ENCODE data around the gene NEK7. TPM values are rescaled to one million over a fixed set of nuclear protein-coding genes. Genes with fewer than 3 reads are reported as not detected.
A peak's percentile ranks its signal among the peaks of the same experiment; 100 is the strongest.

NEK7 gene
- total and polyA plus RNA-seq, 2 of the 4 experiments (the other 2 are of a cell fraction), result 89.0 to 467 TPM

DNA sequence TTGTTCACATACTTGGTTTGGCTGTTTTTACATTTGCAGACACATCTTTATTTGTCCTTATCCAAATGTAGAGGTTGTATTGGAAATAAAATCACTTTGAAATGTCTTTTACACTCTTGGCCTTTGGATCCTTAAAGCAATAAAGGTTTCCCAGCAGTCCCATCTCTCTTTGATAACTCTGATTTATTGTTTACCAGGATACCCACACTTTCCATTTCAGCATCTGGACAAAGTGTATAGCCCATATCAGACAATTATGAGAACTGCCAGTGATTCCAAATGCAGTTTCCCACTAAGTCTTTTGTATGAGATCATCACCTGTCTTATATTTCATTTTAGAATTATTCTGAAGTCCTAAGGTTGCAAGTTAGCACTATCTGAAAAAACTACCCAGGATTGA is 114.7 kb downstream of the NEK7 start:
- no peak overlapping the region for H3K27ac ChIP-seq (ENCODE audit: insufficient read depth, low read length)
- H2BK5ac ChIP-seq (ENCODE audit: low read depth, low read length, poor library complexity, severe bottlenecking), result peak overlapping the region; percentile 15
- no peak overlapping the region for H2BK120ac ChIP-seq (ENCODE audit: low read depth, low read length)
- ChIA-PET POLR2A (ENCODE audit: unreplicated experiment) (interaction anchor here (0.6 kb wide), 1 partner anchor 18 kb away, joined by 5 read pairs; no protein-coding TSS in a partner anchor), CTCF (no interaction called here)
- no peak overlapping the region for H3K23ac ChIP-seq (ENCODE audit: low read depth, low read length)
- TF ChIP-seq RFX5 (IDR thresholded peaks at IDR 0.05; ENCODE audit: low read depth, low read length), result no peak
- no peak for TF ChIP-seq MXI1 (IDR thresholded peaks at IDR 0.05; ENCODE audit: borderline replicate concordance, low read depth, low read length)
- no peak for TF ChIP-seq MAFK (IDR thresholded peaks at IDR 0.05; ENCODE audit: low read depth, low read length)
- no peak for TF ChIP-seq USF2 (IDR thresholded peaks at IDR 0.05; ENCODE audit: low read depth, low read length)
- TF ChIP-seq RAD21 (IDR thresholded peaks at IDR 0.05; ENCODE audit: low read length), result no peak
- TF ChIP-seq POLR2A (IDR thresholded peaks at IDR 0.05; ENCODE audit: low read depth, low read length), result no peak
- TF ChIP-seq FOS (IDR thresholded peaks at IDR 0.05; ENCODE audit: low read depth, low read length), result no peak
- TF ChIP-seq MAZ (IDR thresholded peaks at IDR 0.05; ENCODE audit: borderline replicate concordance, low read depth, low read length), result no peak
- TF ChIP-seq CHD1 (IDR thresholded peaks at IDR 0.05; ENCODE audit: low read depth, low read length), result no peak
- no peak for TF ChIP-seq RCOR1 (IDR thresholded peaks at IDR 0.05; ENCODE audit: insufficient replicate concordance, low read length)
- 0 out of 3 replicates have a peak overlapping the region, but pooled peaks have one; percentile 27 for H2BK15ac ChIP-seq (ENCODE audit: low read depth, low read length)
- H3K4me1 ChIP-seq (ENCODE audit: control insufficient read depth, insufficient read depth, low read length), result peaks cover 9% of the 10 kb centered on the region
- no peaks in the 10 kb centered on the region; the same call in 1 of the 2 replicates for H3K9me3 ChIP-seq (ENCODE audit: control insufficient read depth, insufficient read depth, low read length)
- H2AK5ac ChIP-seq (ENCODE audit: low read depth, low read length), result no peak overlapping the region
- intact Hi-C loops (cut with micrococcal nuclease) (loop anchor here (5.0 to 10.0 kb wide), 3 partner anchors 99 to 187 kb away; partner anchors contain the start of gene NEK7), in situ Hi-C loops (cut with MboI; ENCODE audit: low sequenced_read_pairs) (no loop called here), dilution Hi-C loops (cut with HindIII; ENCODE audit: low sequenced_read_pairs, unreplicated experiment) (no loop called here)
- H3K56ac ChIP-seq (ENCODE audit: extremely low read depth, insufficient read depth, low read length), result no peak overlapping the region
- H4K20me1 ChIP-seq (ENCODE audit: insufficient read depth, low read length), result no peaks in the 10 kb centered on the region
- H3K9ac ChIP-seq (ENCODE audit: low read depth, low read length), result no peak overlapping the region
- H4K91ac ChIP-seq (ENCODE audit: insufficient read depth, low read depth, low read length), result no peak overlapping the region; the same call in 1 of the 2 replicates
- H3K4me2 ChIP-seq (ENCODE audit: low read depth, low read length), result no peak overlapping the region
- H3K9me1 ChIP-seq (ENCODE audit: insufficient read depth, low read length), result no peaks in the 10 kb centered on the region
- no peak overlapping the region for H2BK20ac ChIP-seq (ENCODE audit: low read depth, low read length)
- DNase-seq, result no peak
- no peak overlapping the region for H3K18ac ChIP-seq (ENCODE audit: low read depth, low read length)
- no peaks in the 10 kb centered on the region for H3K27me3 ChIP-seq (ENCODE audit: control insufficient read depth, insufficient read depth, low read length)
- no peak overlapping the region for H2AFZ ChIP-seq (replicated peaks; ENCODE audit: low read length, poor library complexity)
- H3K4ac ChIP-seq (ENCODE audit: low read depth, low read length), result no peak overlapping the region
- no peak overlapping the region for H2AK9ac ChIP-seq (replicated peaks; ENCODE audit: low read depth, low read length, poor library complexity)
- no TSS peak for BruUV-seq (replicated peaks)
- 0 out of 2 replicates have a peak overlapping the region, but pooled peaks have one; percentile 29 for H3K14ac ChIP-seq (replicated peaks; ENCODE audit: low read depth, low read length)
- no peak overlapping the region for H4K8ac ChIP-seq (ENCODE audit: low read depth in 2 of 2, low read length in 2 of 2)
- H3K79me1 ChIP-seq (ENCODE audit: low read depth in 1 of 2, low read length in 2 of 2), result peaks cover 17 to 40% of the 10 kb centered on the region in 2 experiments
- no peak for ATAC-seq (ENCODE audit: low read depth)
- H4K5ac ChIP-seq (ENCODE audit: low read depth, low read length), result no peak overlapping the region
- H3K36me3 ChIP-seq (ENCODE audit: control insufficient read depth, insufficient read depth, low read length), result peaks cover 2% of the 10 kb centered on the region; the same call in 1 of the 2 replicates
- H3K4me3 ChIP-seq (ENCODE audit: insufficient read depth, low read depth, low read length), result no peak overlapping the region
